ENCODE results near the gene RRAD. TPM values are rescaled to one million over a fixed set of nuclear protein-coding genes. Genes with fewer than 3 reads are reported as not detected.

The RRAD gene
- total RNA-seq, 1 experiment from 2014 or later = 9.4 TPM

DNA sequence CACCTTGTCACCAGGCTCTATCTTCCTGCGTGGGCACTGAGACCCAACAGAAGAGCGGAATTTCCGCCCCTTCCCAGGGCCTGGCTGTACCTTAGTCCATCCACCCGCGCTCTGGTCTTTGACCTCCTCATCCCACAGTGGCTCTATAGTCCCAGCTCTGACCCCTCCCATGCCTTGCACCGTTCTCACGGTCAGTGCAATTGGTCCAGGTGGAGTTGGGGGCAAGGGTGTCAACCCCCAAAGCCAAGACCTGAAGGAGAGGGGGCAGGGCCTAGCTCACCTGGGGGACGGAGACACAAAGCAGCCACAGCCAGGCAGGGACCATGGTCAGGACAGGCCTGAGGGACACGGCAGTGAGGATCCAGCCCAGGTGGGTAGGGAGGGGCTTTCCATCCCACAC lies 7.6 kb downstream of the RRAD start:
- no peak for DNase-seq (ENCODE audit: low read depth)

- DNase-seq (ENCODE audit: low read depth) = no peak
These were observed 8.8 kb downstream of the RRAD start for GRCh38 chr16:66916518-66916917.

DNA sequence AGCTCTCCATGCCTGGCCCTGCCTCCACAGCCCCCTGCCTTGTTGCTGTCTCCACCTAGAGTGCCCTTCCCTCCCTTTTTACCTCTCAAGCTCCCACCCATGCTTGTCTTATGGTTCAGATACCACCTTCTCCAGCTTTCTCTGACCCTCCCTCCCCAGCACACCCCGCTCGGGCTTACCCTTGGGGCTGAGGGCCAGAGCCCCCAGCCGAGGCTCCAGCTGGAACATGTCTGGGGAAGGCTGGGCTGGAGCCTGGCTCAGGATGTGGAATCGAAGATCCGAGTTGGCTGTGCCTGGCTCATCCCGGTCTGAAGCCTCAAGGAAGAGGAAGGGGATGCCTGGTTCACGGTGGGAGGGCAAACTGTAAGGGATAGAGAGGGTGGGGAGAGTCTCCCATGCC lies 10.3 kb downstream of the RRAD start:
- no peak for DNase-seq (ENCODE audit: low read depth)

DNA sequence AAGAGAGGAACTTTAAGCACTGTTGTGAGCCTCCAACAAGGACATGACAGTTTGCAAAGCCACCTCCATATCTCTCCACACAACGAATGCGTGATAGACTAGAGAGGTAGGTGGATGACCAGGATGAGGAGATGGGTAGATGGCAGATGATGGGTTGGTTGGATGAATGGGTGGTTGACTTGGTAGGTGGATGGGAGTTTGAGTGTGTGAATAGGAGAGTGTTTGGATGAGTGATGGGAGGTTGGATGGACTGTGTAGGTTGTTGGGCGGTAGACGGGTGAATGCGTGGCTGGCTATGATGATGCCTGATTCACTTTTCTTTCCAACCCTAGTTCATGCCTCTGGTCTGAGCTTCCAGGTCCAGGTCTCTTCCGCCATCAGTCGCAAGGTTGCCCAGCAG lies 10.8 kb downstream of the RRAD start:
- no peak for DNase-seq (ENCODE audit: low read depth)

- no peak for DNase-seq (ENCODE audit: low read depth)
These were observed 11.6 kb downstream of the RRAD start for GRCh38 chr16:66913711-66914110.

DNA sequence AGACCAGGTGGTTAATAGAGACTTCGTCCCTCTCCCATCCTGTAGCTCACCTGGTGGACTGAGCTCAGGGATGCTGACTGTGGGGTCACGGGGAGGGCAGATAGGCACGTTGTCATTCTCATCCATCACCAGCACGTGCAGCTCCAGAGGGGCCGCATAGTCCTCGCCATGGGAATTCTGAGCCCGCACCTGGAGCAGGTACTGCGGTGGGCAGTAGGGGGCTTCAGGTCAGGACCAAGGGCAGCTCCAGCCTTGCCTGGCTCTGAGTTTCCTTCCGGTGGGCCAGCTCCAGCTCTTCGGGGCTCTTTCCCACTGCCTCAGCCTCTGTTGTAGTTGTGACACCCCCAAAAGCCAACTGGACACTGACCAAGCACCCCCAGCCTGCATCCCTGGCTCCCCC lies 12.3 kb downstream of the RRAD start:
- DNase-seq (ENCODE audit: low read depth) = no peak

- DNase-seq (ENCODE audit: low read depth) = no peak
These were observed 13.5 kb downstream of the RRAD start for GRCh38 chr16:66911801-66912200.

DNA sequence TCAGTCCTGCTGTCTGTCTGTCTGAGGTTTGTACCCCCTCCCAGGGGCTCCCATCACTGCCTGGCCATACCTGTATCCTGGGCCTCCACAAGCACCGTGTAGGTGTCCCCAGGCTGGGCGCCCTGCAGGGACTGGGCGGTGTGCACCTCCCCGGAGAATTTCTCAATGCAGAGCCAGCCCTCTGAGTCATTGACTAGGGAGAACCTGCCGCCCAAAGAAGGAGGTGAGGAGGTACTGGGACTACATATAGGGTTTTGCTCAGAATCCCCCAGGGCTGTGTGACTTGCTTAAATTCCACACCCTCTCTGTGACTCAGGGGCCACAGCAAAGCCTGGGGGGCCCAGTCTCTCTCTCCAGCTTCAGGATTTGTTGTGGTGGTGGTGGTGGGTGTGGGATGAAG lies 14.2 kb downstream of the RRAD start:
- DNase-seq (ENCODE audit: low read depth) = peak; percentile 56

DNA sequence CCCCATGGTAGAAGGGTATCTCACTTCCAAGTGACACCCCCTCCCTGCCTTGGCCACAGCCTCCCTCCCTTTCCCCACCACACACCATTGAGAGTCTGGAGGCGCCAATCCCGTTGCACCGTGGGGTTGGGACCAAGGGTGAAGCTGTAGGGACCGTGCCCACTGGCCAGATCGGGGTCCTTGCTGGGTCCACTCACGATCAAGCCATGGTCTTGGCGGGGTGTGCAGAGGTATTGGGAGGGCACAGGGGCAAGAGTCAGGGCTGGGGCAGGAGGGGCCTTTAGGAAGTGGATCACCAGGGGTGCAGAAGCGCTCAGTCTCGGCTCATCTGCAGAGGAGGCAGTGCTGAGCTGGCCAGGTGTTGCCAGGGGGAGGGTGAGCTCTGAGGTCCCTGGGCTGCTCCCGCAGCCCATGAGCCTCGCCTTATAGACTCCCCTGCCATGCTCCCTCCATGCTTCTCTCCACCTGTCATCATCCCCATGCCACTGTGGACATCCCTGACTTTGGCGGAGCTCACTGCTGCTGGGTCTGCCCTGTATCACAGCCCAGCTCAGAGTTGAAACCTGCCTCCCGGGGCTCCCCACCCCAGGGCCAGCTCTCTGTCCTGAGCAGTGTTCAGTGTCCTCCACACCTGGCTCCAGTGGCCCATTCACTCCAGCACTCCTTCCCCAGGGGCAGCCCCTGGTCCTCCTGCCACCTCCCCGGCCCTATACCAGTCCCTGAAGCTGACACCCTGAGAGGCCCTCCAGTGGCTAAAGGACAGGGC lies 15.0 kb downstream of the RRAD start:
- no peak for DNase-seq (ENCODE audit: low read depth)

DNA sequence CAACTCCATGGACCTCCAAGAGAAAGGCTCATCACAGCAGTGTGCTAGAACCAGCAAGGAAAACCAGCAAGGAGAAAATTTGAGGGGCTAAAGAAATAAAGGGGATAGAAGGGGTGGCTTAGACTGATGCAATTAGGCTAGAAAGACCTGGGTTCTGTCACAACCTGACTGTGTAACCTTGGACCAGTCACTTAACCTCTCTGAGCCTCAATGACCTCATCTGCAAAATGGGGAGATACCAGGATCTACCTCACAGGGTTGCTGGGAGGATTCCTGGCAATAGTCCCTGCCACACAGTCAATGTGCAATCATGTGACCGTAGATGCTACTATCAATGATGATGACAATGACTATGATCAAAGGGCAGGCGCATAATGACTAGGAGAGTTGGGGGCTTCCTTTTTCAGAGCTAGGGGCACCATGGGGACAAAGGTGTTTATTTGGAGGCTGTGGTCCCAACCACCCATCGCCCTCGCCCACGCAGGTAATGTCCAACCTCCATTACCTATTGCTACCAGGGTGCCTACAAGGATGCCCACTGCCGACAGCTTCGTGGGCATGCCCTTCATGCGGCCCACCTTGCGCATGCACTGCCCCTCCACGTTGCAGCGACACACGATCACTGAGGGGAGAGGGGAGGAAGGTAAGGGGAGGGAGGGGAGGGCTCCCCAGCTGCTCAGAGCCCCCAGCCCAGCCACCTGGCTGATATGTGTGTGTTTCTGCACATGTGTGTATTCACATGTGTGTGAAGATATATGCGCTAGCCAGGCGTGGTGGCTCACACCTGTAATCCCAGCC lies 16.4 kb downstream of the RRAD start:
- DNase-seq (ENCODE audit: low read depth) = no peak

DNA sequence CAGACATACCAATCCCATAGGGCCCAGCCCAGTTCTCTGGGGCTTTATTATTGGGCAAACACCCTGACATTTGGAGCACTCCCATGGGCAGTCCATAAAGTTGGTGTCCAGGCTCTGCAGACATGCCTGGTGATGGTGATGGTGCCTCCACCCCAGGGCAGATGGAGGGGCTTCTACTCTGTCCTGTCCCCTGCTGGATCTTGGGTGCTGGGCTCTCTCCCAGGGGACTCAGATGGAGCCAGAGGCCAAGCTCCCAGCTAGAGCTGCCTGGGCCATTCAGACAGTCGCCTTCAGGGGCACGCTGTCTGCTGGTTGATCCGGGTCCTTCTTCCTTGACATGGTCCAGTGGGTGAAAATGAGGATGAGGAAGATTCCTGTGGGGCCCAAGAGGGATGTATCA lies 17.2 kb downstream of the RRAD start:
- DNase-seq (ENCODE audit: low read depth) = no peak

GRCh38 chr16:66906916-66907836 lies 18.2 kb downstream of the RRAD start:
- no peak for DNase-seq (ENCODE audit: low read depth)

- peak; percentile 48 for DNase-seq (ENCODE audit: low read depth)
These were observed 19.4 kb downstream of the RRAD start for GRCh38 chr16:66905633-66906539.

DNA sequence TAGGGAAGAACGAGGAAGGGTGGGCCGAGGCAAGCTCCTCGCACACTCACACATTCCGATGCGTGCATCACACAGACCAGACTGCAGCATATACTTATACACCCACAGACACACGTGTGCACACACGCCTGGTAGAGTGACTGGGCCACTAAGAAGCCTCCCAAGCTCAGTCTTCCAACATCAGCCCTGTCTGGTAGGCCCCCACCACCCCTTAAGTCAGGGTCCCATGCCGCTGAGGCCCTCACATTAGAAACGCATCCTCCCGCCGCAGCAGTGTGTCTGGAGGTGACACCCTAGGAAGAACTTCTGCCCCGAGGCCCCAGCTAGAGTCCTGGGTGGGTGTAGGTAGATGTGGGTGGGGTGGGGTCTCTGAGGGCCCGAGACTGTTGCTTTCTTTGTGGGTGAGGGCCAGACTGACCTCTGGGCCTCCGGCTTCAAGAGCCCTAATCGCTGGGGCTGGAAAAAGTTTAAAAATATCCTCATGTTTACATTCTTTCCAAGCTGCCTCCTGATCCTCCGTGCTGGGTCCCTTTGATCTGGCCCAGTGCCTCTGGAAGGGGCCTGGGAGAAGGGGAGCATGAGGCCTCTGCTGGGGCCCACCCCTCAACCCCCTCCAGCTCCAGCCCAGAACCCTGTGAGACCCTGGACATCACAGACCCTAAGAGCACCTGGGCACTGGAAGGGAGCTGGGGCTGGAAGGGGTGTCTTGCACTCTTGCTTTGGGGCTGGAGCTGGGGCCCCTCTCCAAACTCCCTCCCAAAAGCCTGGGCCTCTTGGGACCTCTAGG lies 20.3 kb downstream of the RRAD start:
- no peak for DNase-seq (ENCODE audit: low read depth)

- no peak for DNase-seq (ENCODE audit: low read depth)
These were observed 20.9 kb downstream of the RRAD start for GRCh38 chr16:66904428-66904845.

DNA sequence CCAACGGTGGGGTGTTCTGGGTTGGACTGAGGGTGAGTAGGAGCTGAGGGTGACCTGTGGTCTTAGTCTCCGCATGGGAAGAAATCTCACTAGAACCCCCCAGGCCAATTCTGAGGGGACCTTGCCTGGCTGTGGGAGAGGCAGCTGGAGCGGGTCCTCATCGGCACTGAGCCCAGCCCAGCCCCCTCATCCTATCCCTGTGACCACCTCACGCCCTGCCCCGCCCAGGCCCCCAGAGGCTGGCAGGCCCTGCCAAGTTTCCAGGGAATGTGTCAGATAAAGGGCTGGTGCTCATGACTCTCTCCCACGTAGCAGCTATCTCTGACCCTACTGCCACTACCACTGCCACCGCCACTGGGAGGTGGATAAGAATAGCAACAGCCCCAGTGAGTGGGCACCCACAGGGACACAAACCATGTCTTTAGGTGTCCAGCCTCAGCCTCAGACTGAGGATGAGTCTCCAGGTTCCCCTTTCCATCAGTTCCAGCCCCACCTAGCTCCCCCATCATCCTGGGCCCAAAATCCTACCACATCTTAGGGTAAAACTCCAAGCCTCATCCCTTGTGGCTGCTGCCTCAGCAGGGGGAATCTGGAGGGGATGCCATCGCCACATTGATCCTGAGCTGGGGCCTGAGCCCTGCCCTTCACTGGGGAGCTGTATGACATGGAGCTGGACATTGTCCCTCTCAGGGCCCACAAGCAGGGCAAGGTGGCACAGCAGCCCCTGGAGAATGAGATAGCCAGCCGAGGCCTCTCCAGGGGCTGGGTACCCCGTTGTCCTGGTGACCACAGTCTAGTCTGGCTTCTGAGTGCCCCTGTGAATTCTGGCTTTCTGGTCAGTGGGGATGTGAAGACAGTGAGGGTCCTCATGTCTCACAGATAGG lies 21.5 kb downstream of the RRAD start:
- DNase-seq (ENCODE audit: low read depth) = no peak

- DNase-seq (ENCODE audit: low read depth) = no peak
These were observed 22.4 kb downstream of the RRAD start for GRCh38 chr16:66902648-66903543.

- DNase-seq (ENCODE audit: low read depth) = no peak
These were observed 23.7 kb downstream of the RRAD start for GRCh38 chr16:66901626-66902025.

All from M059J (cell line).